ENCODE data around the gene TNFRSF14. TPM values are rescaled to one million over a fixed set of nuclear protein-coding genes. Genes with fewer than 3 reads are reported as not detected.
A peak's percentile ranks its signal among the peaks of the same experiment; 100 is the strongest.

Gene TNFRSF14
- total and polyA plus RNA-seq, 2 experiments from 2014 or later, result 0.24 to 0.75 TPM

- Histone ChIP-seq H3K4me1 (ENCODE audit: low read depth) (peaks cover 11% of the 10 kb centered on the region), H3K36me3 (no peaks in the 10 kb centered on the region), H3K4me3 (peak overlapping the region; percentile 58), H3K27ac (peak overlapping the region; percentile 93), H3K9me3 (ENCODE audit: low read depth) (no peaks in the 10 kb centered on the region), H3K27me3 (no peaks in the 10 kb centered on the region)
- DNase-seq (ENCODE audit: low read depth in 1 of 2, low spot score in 1 of 2), result no peak
- TF ChIP-seq CTCF (IDR thresholded peaks at IDR 0.05; ENCODE audit: low read depth, low read length), result no peak
These were observed 28.6 kb downstream of the TNFRSF14 start for GRCh38 chr1:2584686-2585317.

- Histone ChIP-seq H3K36me3 (no peaks in the 10 kb centered on the region), H3K4me1 (ENCODE audit: low read depth) (peaks cover 11% of the 10 kb centered on the region), H3K9me3 (ENCODE audit: low read depth) (no peaks in the 10 kb centered on the region), H3K4me3 (peak overlapping the region; percentile 58), H3K27me3 (no peaks in the 10 kb centered on the region), H3K27ac (peak overlapping the region; percentile 93)
- peak; percentile 54 to 63 for DNase-seq (ENCODE audit: low read depth in 1 of 2, low spot score in 1 of 2)
- TF ChIP-seq CTCF (IDR thresholded peaks at IDR 0.05; ENCODE audit: low read depth, low read length), result no peak
These were observed 29.3 kb downstream of the TNFRSF14 start for GRCh38 chr1:2585318-2586092.

- no peaks in the 10 kb centered on the region for H3K9me3 ChIP-seq (ENCODE audit: low read depth)
- peak within 1 kb of the TSS; percentile 58 for H3K4me3 ChIP-seq
- H3K36me3 ChIP-seq, result no peaks in the 10 kb centered on the region
- no peak for TF ChIP-seq CTCF (IDR thresholded peaks at IDR 0.05; ENCODE audit: low read depth, low read length)
- no peaks in the 10 kb centered on the region for H3K27me3 ChIP-seq
- H3K4me1 ChIP-seq (ENCODE audit: low read depth), result peaks cover 11% of the 10 kb centered on the region
- DNase-seq (ENCODE audit: low read depth in 1 of 2, low spot score in 1 of 2), result peak; percentile 97 to 100
- H3K27ac ChIP-seq, result peak within 1 kb of the TSS; percentile 93
These were observed 30.2 kb downstream of the TNFRSF14 start, which contains the start of gene PRXL2B for GRCh38 chr1:2586154-2587070. TSS of gene PRXL2B (plus strand) at chr1:2586777. CDS start at chr1:2586886, 109 bp downstream.

GRCh38 chr1:2587071-2587859 lies 31.1 kb downstream of the TNFRSF14 start:
- Histone ChIP-seq H3K27ac (no peak overlapping the region), H3K36me3 (no peaks in the 10 kb centered on the region), H3K4me1 (ENCODE audit: low read depth) (peaks cover 11% of the 10 kb centered on the region), H3K4me3 (peak overlapping the region; percentile 58), H3K9me3 (ENCODE audit: low read depth) (no peaks in the 10 kb centered on the region), H3K27me3 (no peaks in the 10 kb centered on the region)
- TF ChIP-seq CTCF (IDR thresholded peaks at IDR 0.05; ENCODE audit: low read depth, low read length), result no peak
- peak; percentile 38 to 51 for DNase-seq (ENCODE audit: low read depth in 1 of 2, low spot score in 1 of 2)
